Head of caudate nucleus (tissue), 42 donors: ENCODE measurements around the gene CAPN13.

Source experiments
- DNase-seq, 42 donors: peaks; one replicate each; pipeline versions ENCODE4 v3.0.0 to v3.0.0-alpha.2; 2020 to 2021; ENCODE audit warnings: mixed read lengths in 7 of 42
- intact Hi-C: fragments of 100-400 bp; cut with DNase I; formaldehyde crosslinking; loops from one replicate; pipeline ENCODE4 v1.15.0; 2022

Gene CAPN13, protein sequence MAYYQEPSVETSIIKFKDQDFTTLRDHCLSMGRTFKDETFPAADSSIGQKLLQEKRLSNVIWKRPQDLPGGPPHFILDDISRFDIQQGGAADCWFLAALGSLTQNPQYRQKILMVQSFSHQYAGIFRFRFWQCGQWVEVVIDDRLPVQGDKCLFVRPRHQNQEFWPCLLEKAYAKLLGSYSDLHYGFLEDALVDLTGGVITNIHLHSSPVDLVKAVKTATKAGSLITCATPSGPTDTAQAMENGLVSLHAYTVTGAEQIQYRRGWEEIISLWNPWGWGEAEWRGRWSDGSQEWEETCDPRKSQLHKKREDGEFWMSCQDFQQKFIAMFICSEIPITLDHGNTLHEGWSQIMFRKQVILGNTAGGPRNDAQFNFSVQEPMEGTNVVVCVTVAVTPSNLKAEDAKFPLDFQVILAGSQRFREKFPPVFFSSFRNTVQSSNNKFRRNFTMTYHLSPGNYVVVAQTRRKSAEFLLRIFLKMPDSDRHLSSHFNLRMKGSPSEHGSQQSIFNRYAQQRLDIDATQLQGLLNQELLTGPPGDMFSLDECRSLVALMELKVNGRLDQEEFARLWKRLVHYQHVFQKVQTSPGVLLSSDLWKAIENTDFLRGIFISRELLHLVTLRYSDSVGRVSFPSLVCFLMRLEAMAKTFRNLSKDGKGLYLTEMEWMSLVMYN

DNA sequence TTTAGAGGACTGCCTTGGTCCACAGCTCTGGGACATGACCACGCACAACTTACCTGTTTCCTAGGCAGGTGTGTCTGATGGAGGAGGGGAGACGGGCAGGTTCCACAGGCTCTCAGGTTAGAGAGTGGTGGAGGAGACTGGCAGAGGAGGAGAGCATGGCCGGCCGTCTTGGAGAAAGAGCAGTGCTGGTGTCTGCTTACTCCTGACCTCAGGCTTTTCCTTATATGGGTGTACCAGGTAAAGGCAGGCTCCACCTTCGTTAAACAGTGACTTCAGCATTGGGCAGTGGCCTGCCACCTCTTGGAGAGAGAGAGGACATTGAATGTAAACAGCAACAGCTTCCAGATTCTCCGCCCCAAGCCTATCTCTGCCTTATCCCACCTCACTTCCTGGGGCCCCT, at the start of gene CAPN13:
Gene CAPN13 (minus strand): TSS at position 198 of the 400 bp plus-strand sequence. CDS start 20,121 bp downstream, outside the sequence.
- intact Hi-C loops, result no loop called here
- DNase-seq, result no peak

DNA sequence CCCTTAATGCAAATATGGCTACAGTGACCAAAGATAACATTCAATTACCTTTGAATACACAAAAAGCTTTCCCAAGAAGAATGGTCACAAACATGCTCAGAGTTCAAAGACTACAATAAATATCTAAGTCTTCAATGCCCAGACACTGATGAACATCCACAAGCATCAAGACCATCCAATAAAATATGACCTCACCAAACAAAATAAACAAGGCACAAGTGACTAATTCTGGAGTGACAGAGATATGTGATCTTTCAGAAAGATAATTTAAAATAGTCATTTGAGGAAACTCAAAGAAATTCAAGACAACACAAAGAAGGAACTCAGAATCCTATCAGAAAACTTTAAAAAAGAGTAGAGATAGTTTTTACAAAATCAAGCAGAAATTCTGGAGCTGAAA, 40.6 kb upstream of the CAPN13 start:
- intact Hi-C loops, result no loop called here

DNA sequence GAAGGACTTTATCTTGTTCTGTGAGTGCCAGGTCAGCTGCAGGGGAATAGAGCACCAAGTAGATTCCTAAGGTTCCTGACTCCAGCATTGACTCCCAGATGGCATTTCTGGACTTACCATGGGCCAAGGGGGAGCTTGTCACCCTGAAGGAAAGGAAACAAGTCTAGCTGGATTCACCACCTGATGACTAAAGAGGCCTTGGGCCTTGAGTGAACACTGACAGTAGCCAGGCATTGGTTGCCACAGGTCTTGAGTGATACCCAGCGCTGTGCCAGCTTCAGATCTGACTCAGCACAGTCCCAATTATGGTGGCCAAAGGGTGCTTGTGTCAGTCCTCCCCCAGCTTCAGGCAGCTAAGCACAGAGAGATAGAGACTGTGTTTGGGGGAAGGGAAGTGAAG, 40.1 kb upstream of the CAPN13 start:
- intact Hi-C loops, result no loop called here
- DNase-seq, result no peak

More for the DNA sequence above, 40.6 kb upstream of the CAPN13 start:
- DNase-seq, result no peak

DNA sequence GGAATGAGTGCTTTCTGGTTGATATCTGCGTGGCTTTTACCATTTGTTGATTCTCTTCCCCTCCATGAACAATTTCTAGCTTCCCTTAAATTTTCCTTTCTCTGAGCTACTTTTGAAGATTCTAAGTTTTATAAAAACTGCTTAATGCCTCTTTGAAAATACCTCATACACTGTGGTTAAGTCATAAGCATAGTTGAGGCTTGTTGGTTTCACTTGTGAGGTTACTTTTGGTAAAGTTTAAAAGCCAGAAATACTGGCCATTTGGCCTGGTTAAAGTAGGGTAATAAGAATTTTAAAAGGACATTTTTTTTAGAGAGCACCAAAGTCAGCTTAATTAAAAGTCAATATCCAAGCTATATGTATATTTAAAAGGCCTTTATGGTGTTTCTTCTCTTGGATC, 21.3 kb upstream of the CAPN13 start:
- intact Hi-C loops, result no loop called here
- no peak for DNase-seq

DNA sequence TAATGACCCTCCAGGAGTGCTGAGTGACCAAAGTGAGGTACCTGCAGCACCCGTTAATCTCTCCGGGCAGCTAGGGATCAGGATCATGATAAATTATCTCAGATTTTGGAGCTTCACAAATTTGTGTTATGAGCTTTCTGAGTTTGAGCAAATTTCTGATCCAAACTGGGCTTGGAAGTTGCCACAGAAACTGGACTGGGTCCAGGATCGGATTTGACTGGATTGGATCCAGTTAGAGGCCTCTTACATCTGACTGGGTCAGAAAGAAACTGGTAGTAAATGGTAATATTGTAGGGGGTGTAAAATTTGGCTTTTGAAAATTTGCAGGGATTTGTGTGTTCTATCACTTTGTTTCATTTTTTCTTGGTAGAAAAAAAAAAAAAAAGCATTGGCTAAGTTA, 19.7 kb upstream of the CAPN13 start:
- intact Hi-C loops, result no loop called here
- peak in 1 of 42 donors; percentile 54 for DNase-seq

DNA sequence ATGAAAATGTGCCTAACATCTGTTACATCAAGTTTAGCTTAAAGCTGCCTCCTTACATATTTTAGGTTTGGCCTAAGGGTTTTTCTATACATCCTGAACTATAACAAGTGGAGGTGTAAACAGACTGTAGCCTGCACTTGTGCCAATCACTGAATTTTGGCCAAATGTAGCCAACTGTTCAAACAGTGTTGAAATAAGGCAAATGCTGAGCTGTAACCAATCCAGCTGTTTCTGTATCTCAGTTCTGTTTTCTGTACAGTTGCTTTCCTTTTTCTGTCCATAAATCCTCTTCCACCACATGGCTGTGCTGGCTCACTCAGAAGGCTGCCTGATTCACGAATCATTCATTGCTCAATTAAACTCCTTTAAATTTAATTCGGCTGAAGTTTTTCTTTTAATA, 19.2 kb upstream of the CAPN13 start:
- no peak for DNase-seq
- intact Hi-C loops, result no loop called here

DNA sequence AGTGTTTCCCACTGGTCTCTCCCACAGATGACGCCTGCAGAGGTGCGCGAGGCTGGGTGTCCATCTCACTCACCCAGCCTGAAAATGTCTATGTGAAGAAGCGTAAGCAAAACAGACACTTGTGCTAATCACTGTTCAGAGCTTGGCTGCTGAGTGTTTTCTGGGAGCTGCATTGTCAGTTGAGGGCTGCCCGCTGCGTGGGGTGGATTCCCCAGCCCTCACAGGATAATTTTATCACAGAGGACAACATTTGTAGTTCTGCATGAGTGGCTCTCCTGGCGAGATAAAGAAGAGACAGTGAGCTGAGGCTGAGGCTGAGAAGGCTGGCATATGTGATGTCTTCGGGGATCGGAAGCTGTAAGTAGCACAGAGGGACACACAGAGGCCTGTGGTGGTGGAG, 16.2 kb upstream of the CAPN13 start:
- intact Hi-C loops, result no loop called here
- DNase-seq, result peak in 8 of 42 donors; percentile 7 to 50 (median 32)

DNA sequence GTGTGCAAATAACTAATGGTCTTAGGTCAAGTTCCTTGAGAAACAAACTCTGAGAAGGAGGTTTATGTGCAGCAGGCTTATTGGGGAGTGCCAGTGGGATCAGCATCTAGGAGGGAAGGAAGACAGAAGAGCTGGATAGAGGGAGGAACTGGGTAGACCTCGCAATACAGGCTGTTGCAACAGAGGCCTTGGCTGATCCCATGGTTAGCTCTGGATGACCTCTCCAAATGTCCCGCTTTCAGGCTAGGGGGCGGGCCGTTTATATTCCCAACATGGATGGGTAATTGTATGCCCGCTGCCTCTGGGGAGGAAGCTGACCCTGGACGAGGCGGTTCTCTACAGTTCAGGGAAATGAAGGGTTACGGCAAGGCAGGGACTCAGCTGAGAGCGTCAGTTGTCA, 14.7 kb upstream of the CAPN13 start:
- no peak for DNase-seq
- intact Hi-C loops, result no loop called here

DNA sequence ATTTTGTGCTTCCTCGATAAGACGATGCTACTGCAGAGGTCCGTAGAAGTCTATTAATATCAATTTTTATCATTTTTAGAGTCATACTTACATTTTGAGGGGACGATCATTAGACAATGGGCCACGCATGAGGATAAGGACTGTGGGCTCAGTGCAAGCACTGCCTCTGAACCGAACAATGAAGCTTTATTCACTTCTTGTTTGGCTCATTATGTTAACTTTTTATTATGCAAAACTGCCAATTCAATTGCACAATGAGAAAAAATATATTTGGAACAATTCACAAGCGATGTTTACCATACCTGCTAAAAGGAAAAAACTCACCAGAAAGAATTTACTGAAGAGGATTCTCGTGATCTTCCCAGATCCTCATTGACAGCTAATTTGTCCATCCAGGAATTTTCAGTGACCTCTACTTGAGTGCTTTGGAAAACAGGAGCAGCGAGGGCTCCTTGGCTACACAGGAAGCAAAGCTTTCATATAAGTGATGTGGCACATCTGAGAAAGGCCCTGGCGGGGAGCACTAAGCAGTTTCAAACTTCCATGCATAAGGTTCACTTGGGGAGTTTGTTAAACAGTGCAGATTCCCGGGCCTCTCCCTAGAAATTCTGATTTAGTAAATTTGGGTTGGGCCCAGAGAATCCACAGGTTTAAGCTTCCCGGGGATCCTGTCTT, 13.3 kb upstream of the CAPN13 start:
- intact Hi-C loops, result no loop called here
- DNase-seq, result peak in 17 of 42 donors; percentile 28 to 69 (median 41)

DNA sequence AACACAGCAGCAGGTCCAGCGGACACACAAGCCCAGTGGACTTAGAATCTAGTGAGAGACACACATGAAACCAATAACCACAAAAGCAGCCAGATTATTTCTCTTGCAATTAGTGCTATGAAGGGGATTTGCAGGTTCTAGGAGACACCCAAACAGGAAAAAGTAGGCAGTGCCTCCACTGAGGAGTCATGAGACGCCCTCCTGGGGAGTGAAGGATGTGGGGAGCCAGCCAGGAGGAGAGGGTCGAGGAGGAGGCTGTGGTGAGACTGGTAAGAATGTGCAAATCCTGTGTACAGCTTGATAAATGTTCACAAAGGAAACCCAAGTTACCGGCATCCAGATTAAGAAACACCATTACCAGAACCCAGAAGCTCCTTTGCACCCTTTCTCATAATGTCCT, 2.7 kb upstream of the CAPN13 start:
- no peak for DNase-seq
- intact Hi-C loops, result no loop called here

DNA sequence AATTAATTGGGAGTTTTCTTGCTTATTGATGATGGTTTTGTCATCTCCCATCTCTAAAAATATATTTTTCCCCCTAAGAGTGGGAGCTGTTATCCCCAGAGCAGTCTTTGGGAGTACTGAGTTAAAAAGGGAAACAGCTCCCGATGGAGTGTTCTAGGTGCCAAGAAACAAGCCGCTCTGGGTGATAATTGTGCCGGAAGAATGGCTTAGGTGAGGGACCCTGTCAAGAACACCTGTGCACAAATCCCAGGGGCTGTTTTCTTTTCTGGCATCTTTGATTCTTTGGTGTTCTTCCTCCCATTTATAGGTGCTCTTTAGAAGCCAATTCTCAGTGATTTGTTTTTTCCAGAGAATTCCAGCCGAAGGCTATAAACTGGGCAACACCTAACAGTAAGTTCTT, 1.4 kb upstream of the CAPN13 start:
- DNase-seq, result no peak
- intact Hi-C loops, result no loop called here

DNA sequence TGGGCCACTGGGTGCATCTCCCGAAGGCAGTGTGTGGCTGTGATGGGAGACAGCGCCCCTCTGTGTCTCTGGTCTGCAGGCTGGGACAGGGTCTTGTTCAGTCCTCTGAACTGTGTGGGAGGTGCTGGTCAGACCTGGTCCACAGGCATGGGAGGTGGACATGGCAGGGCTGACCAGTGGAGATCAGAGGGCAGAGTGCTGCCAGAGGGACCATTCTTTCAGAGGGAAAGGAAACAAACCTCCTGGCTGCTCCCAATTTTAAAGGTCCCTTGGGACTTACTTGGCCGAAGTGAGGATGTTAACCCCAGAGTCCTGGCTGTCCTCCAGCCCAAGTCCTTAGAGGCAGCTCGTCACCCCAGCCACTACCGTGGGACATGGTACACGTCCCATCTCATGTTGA, 4.0 kb downstream of the CAPN13 start:
- intact Hi-C loops, result no loop called here
- DNase-seq, result no peak

DNA sequence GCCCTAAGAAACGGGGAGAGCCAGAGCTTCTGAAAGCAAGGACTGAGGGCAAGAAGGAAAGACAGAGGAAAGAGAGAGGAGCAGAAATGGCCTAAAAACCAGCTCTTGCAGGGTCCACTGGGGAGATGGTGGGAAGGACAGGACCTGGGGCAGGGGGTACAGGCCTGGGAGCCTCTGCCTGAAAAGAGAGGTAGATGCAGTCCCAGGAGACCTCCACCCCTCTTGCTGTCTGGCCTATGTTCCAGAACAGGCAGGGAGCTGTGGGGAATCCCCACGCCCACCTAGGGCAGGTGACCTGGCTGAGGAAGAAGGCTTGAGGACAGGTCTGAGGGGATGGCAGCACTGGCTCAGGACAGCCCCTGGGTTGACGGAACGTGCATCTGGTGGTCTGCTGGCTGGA, 4.6 kb downstream of the CAPN13 start:
- no peak for DNase-seq
- intact Hi-C loops, result no loop called here

DNA sequence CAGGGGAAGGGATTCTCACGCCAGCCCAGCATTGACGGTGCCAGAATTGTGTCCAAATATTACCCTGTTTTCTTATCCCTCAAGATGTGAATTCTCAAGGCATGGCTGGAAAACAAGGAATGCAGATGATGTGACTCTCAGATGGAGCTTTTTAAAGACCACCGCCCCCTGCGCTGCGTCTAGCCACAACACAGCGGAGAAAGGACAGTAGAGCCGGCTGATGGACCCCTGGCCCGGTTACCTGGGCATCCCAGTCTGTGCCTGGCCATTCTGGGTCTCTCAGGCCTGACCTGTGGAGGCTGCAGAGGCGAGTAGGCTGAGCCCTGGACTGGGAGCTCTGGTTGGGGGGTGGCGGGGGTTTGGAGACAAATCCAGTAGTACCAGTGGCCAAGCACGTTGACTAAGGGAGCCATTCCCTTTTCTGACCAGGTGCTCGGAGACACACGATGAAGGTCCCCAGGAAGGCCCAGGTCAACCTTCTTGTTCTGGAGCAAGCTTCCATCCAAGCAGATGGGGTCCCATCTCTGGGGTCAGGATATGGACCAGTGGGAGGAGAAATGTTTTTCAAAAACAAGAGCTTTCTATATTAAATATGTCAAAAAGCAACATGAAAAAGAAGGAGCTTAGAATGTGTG, 5.3 kb downstream of the CAPN13 start:
- no peak for DNase-seq
- intact Hi-C loops, result no loop called here

DNA sequence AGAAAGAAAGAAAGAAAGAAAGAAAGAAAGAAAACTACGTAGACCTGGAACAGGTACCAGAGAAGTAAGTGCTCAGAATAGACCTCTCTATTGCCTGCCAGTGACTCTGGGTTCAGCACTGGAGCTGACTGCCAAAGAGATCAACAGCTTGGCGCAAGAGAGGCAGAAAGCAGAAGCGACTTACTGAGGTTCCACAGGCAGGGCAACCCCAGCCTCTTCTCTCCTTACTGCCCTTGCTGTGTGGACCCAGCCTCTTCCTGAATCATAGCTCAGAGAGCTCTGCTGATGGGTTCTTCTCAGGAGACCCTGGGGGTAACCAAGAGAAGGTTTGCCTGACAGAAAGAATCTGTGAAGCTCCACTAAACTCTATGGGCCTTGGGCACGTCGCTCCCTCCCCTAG, 7.1 kb downstream of the CAPN13 start:
- intact Hi-C loops, result no loop called here
- no peak for DNase-seq

DNA sequence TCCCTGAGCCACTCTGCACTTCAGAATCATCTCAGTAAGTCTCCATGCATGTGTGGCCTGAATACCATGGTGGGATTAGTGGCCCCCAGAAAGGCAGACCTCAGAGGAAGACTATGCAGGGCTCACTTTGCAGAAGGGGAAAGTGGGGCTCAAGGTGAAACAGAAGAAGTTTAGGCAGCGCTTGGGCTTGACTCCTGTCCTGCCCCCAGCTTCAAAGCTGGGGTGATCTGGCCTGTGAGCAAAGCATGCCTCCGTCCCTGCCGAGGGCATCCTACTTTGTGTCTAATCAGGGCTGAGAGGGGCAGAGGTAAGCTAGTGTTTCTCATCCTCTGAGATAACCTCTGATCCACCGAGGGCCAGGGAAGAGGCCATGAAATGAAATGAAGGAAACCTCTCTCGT, 7.9 kb downstream of the CAPN13 start:
- no peak for DNase-seq
- intact Hi-C loops, result no loop called here

DNA sequence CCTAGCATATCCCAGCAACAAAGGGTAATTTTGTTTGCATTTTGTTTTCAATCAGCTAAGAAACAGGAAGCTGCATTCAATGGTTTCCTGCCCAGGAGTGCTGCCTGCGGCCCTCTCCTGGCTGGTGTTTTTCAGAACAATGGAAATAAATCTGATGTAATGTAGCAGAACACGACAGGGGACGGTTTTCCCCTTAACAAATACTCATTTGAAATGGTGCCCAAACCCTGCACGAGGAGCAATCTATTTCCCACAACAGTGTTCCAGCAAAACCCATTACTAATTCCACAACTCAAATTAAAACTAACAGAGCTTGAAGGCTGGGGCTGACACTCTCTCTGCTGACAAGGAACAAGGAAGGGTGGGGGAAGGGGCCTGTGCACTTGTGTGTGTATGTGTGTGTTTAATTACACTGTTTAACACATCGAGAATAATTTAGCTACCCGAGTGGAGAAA, 8.7 kb downstream of the CAPN13 start:
- intact Hi-C loops, result no loop called here
- no peak for DNase-seq

DNA sequence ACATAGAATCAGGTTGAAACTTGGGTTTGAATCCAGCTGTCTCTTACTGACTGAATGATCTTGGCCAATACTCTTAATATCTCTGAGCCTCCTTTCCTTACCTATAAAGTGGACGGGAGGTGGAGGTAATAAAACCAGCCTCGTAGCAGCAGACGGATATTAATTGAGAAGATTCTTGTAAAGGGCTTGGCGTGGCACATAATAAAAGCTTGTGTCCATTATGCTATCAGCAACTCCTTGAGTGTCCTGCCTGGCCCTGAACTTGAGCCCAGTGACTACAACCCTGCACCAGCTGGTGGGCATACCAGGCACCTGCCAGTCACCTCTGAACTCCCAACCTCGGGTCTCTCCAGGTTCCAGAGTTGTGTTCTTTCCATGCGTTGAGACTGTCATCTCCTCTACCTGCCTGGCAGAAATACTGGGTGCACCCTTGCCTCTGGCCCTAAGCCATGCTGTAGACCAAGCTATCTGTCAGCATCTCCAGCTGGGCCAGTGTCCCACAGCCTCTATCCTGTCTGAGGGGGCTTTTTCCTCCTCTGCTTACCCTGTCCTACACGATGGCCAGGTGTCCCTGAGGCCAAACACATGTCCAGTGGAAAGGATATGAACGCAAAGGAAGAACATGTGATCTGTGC, 9.7 kb downstream of the CAPN13 start:
- intact Hi-C loops, result no loop called here
- DNase-seq, result no peak

DNA sequence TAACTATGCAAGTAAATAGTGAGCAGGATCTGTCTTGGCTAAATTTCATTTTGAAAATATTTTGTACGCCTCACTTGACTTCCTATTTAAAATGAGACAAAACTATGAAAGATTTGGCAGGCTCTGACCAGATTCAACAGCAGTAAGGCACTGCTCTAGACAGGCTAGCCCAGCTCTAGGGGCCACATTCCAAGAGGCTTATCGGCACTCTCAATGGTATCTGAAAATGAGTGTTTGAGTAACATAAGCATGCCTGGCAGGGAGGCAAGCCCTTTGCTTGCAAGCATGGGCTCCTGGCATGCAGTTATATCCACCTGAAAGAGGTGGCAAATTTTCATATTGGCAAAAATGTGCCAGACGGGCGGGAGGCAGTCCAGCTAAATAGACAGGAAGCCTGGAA, 10.5 kb downstream of the CAPN13 start:
- intact Hi-C loops, result no loop called here
- peak in 1 of 42 donors; percentile 35 for DNase-seq
